Sciatic nerve (tissue), 2 donors: ENCODE data around the gene FGF12. TPM values are rescaled to one million over a fixed set of nuclear protein-coding genes. Genes with fewer than 3 reads are reported as not detected.
A peak's percentile ranks its signal among the peaks of the same experiment; 100 is the strongest.
"Not testable (repeated sequence)": the region's sequence is repeated elsewhere in the genome, so short reads cannot be mapped to it uniquely, and the experiment has no call there.

Source experiments
- ATAC-seq: fragments of 200-7000 bp; cut with Tn5 transposase; one replicate; pipeline ENCODE4 v1.9.1; 2020; ENCODE audit warnings: mild to moderate bottlenecking, moderate library complexity
- DNase-seq: peaks from one replicate; pipeline ENCODE4 v3.0.0-alpha.2; 2020; ENCODE audit warnings: low spot score
- intact Hi-C: fragments of 100-400 bp; cut with DNase I; formaldehyde crosslinking; loops from one replicate; pipeline ENCODE4 v1.14.2; 2022
- total RNA-seq: library from RNA; stranded (reverse); fragmentation: NEBNext Ultra II Directional; extraction: Animal tissue kit (Norgen Biotek cat#: 25700); gene quantifications from one replicate; pipeline ENCODE4 v1.2.1, GENCODE V29; 2021
- donor health status: DM: no; HTN: no; CAD: no.
- donor health status: DM: no; HTN: no; CAD: no.

The FGF12 gene
- 3.2 TPM for total RNA-seq

- intact Hi-C loops, result no loop called here
- DNase-seq (peak; percentile 74), ATAC-seq (peak; percentile 91)
These were observed at the start of gene FGF12 for GRCh38 chr3:192727032-192727847. TSS of gene FGF12 (minus strand) at chr3:192727541.

GRCh38 chr3:192774341-192774740 lies 47.0 kb upstream of the FGF12 start:
- intact Hi-C loops, ATAC-seq, DNase-seq: not testable (repeated sequence)

- ATAC-seq (no peak), DNase-seq (no peak)
- intact Hi-C loops, result no loop called here
These were observed 45.0 kb upstream of the FGF12 start for GRCh38 chr3:192772240-192772894.

GRCh38 chr3:192758654-192759053 lies 31.3 kb upstream of the FGF12 start:
- DNase-seq, result no peak
- intact Hi-C loops, result no loop called here
- no peak for ATAC-seq

- intact Hi-C loops, result no loop called here
- ATAC-seq (no peak), DNase-seq (no peak)
These were observed 23.8 kb upstream of the FGF12 start for GRCh38 chr3:192751148-192751547.

GRCh38 chr3:192750201-192750600 lies 22.9 kb upstream of the FGF12 start:
- DNase-seq (no peak), ATAC-seq (no peak)
- intact Hi-C loops, result no loop called here

- intact Hi-C loops, result no loop called here
- ATAC-seq, result no peak
- no peak for DNase-seq
These were observed 20.4 kb upstream of the FGF12 start for GRCh38 chr3:192747746-192748145.

GRCh38 chr3:192747145-192747544 lies 19.8 kb upstream of the FGF12 start:
- intact Hi-C loops, result no loop called here

GRCh38 chr3:192745150-192745549 lies 17.8 kb upstream of the FGF12 start:
- intact Hi-C loops, result no loop called here
- ATAC-seq (no peak), DNase-seq (no peak)

More at GRCh38 chr3:192747145-192747544, 19.8 kb upstream of the FGF12 start:
- DNase-seq (no peak), ATAC-seq (no peak)

- intact Hi-C loops, ATAC-seq, DNase-seq: not testable (repeated sequence)
These were observed 17.3 kb upstream of the FGF12 start for GRCh38 chr3:192744604-192745003.

GRCh38 chr3:192737506-192737905 lies 10.2 kb upstream of the FGF12 start:
- ATAC-seq, result no peak
- DNase-seq, result no peak

GRCh38 chr3:192731233-192731632 lies 3.9 kb upstream of the FGF12 start:
- DNase-seq, result no peak
- intact Hi-C loops, result no loop called here
- ATAC-seq, result no peak

More at GRCh38 chr3:192737506-192737905, 10.2 kb upstream of the FGF12 start:
- intact Hi-C loops, result no loop called here

- intact Hi-C loops, result no loop called here
- ATAC-seq (no peak), DNase-seq (no peak)
These were observed 956 bp downstream of the FGF12 start for GRCh38 chr3:192726385-192726784.

GRCh38 chr3:192719964-192720363 lies 7.4 kb downstream of the FGF12 start:
- ATAC-seq (no peak), DNase-seq (no peak)
- intact Hi-C loops, result no loop called here

GRCh38 chr3:192718156-192718555 lies 9.2 kb downstream of the FGF12 start:
- intact Hi-C loops, result no loop called here
- no peak for ATAC-seq
- DNase-seq, result no peak

GRCh38 chr3:192715126-192715525 lies 12.2 kb downstream of the FGF12 start:
- DNase-seq (no peak), ATAC-seq (no peak)
- intact Hi-C loops, result no loop called here

- intact Hi-C loops, DNase-seq, ATAC-seq: not testable (repeated sequence)
These were observed 16.2 kb downstream of the FGF12 start for GRCh38 chr3:192711126-192711525.

- ATAC-seq, result no peak
- intact Hi-C loops, result no loop called here
- no peak for DNase-seq
These were observed 17.0 kb downstream of the FGF12 start for GRCh38 chr3:192710366-192710765.

GRCh38 chr3:192706272-192706671 lies 21.1 kb downstream of the FGF12 start:
- intact Hi-C loops, result no loop called here
- ATAC-seq, result no peak

GRCh38 chr3:192700885-192701284 lies 26.5 kb downstream of the FGF12 start:
- no peak for ATAC-seq
- intact Hi-C loops, result no loop called here
- no peak for DNase-seq

More at GRCh38 chr3:192706272-192706671, 21.1 kb downstream of the FGF12 start:
- DNase-seq, result no peak
